Measurements from ENCODE around the gene BMP6.

DNA sequence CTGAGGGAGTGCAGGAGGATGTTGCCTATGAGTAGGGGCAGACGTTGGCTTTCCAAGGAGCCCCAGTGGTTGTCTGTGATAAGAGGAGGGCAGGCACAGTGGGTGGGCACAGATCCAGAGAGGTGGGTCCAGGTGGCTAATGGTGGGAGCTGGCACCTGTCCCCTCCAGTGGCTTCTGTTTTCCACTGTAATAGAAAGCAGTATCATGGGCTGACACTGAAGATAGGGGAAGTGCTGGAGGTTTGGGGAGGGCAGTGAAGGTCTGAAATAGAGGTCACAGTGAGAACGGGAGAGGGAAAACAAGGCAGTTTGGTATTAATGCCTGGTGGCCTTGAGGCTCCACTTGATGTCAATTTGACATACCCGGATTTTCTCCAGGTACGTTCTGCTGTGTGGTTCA lies 195.1 kb downstream of the BMP6 start:
- TF ChIP-seq CTCF (conservative IDR thresholded peaks at IDR 0.05; ENCODE audit: low read depth, low read length): no peak
- TF ChIP-seq EZH2 (IDR thresholded peaks at IDR 0.05; ENCODE audit: low read length, unreplicated experiment): no peak
- no peak for TF ChIP-seq EZH2phosphoT487 (IDR thresholded peaks at IDR 0.05; ENCODE audit: borderline replicate concordance, low read length)

All from PC-3 (cell line).